Gastrocnemius medialis (tissue), 4 donors: ENCODE results near the gene TNRC6A.

Source experiments
- CTCF ChIP-seq, 5 experiments: fragments of 450-650 bp in 3 of 5; fragments of 200-600 bp in 2 of 5; sonication (generic) in 2 of 5; IDR thresholded peaks in 4 of 5; conservative IDR thresholded peaks in 1 of 5; 1 replicate in 4 of 5; 2 replicates in 1 of 5; pipeline ENCODE4 v1.5.1; 2016 to 2019; ENCODE audit warnings: antibody characterized with exemption in 5 of 5, mild to moderate bottlenecking in 3 of 5, moderate library complexity in 3 of 5
- POLR2A ChIP-seq, 2 donors: fragments of 450-650 bp; IDR thresholded peaks; one replicate each; pipeline ENCODE4 v1.6.1; 2017; ENCODE audit warnings: antibody characterized with exemption in 2 of 2, mild to moderate bottlenecking in 2 of 2, moderate library complexity in 2 of 2

GRCh38 chr16:24846548-24847357 lies 117.3 kb downstream of the TNRC6A start:
- TF ChIP-seq CTCF (IDR thresholded peaks at IDR 0.05 in 4 of 5, conservative IDR thresholded peaks at IDR 0.05 in 1 of 5): no peak
- TF ChIP-seq POLR2A (IDR thresholded peaks at IDR 0.05): no peak
